ENCODE data around the gene RPL38.

RPL38 gene

GRCh38 chr17:74172700-74173099 lies 30.8 kb upstream of the RPL38 start:
- no peak overlapping the region for H3K27ac ChIP-seq
- TF ChIP-seq ZFX (IDR thresholded peaks at IDR 0.05): no peak
- no peak for TF ChIP-seq CTCF (conservative IDR thresholded peaks at IDR 0.05)

GRCh38 chr17:74176546-74177001 lies 26.9 kb upstream of the RPL38 start:
- no peak for TF ChIP-seq ZFX (IDR thresholded peaks at IDR 0.05)
- peak; percentile 92 for TF ChIP-seq CTCF (conservative IDR thresholded peaks at IDR 0.05)
- no peak overlapping the region for H3K27ac ChIP-seq

- no peak; the same call in 1 of the 2 replicates for TF ChIP-seq CTCF (conservative IDR thresholded peaks at IDR 0.05)
- no peak for TF ChIP-seq ZFX (IDR thresholded peaks at IDR 0.05)
- H3K27ac ChIP-seq: no peak overlapping the region
Measured at GRCh38 chr17:74177018-74177450, 26.4 kb upstream of the RPL38 start.

- H3K27ac ChIP-seq: no peak overlapping the region
- no peak for TF ChIP-seq ZFX (IDR thresholded peaks at IDR 0.05)
- TF ChIP-seq CTCF (conservative IDR thresholded peaks at IDR 0.05): no peak
Measured at GRCh38 chr17:74179576-74179975, 23.9 kb upstream of the RPL38 start.

GRCh38 chr17:74180336-74180735 lies 23.1 kb upstream of the RPL38 start:
- H3K27ac ChIP-seq: no peak overlapping the region
- TF ChIP-seq CTCF (conservative IDR thresholded peaks at IDR 0.05) (no peak), ZFX (IDR thresholded peaks at IDR 0.05) (no peak)

- TF ChIP-seq ZFX (IDR thresholded peaks at IDR 0.05) (no peak), CTCF (conservative IDR thresholded peaks at IDR 0.05) (no peak)
- no peak overlapping the region for H3K27ac ChIP-seq
Measured at GRCh38 chr17:74181341-74181740, 22.1 kb upstream of the RPL38 start.

GRCh38 chr17:74182041-74182723 lies 21.3 kb upstream of the RPL38 start:
- no peak overlapping the region for H3K27ac ChIP-seq
- TF ChIP-seq ZFX (IDR thresholded peaks at IDR 0.05) (no peak), CTCF (conservative IDR thresholded peaks at IDR 0.05) (no peak)

All from C4-2B (cell line).